ENCODE data around the gene LEFTY1. TPM values are rescaled to one million over a fixed set of nuclear protein-coding genes. Genes with fewer than 3 reads are reported as not detected.

LEFTY1 gene
- total and polyA plus RNA-seq, 9 of the 15 experiments (the other 6 are each of a cell fraction or from before 2014, with no cell fraction given), result 0.07 to 0.24 (median 0.17) TPM; not detected in 5

GRCh38 chr1:225926551-225927113 lies 37.7 kb upstream of the LEFTY1 start (continued):
- TF ChIP-seq PRDM10 (IDR thresholded peaks at IDR 0.05; ENCODE audit: partially characterized antibody) (peak; percentile 71), HNRNPLL (IDR thresholded peaks at IDR 0.05; ENCODE audit: low read depth, low read length, poor library complexity, severe bottlenecking) (no peak), RBM14 (IDR thresholded peaks at IDR 0.05; ENCODE audit: borderline replicate concordance, insufficient read depth, low read depth, low read length) (no peak), NFXL1 (CRISPR knock-in tag; IDR thresholded peaks at IDR 0.05) (peak; percentile 32; the same call in 1 of the 2 replicates), NR4A1 (CRISPR knock-in tag; IDR thresholded peaks at IDR 0.05) (no peak), NR4A1 (tag; IDR thresholded peaks at IDR 0.05) (peak; percentile 63; the same call in 1 of the 2 replicates), ZBTB7A (IDR thresholded peaks at IDR 0.05; ENCODE audit: borderline replicate concordance, control insufficient read depth, low read depth, low read length) (0 out of 2 replicates have a peak, but pooled peaks have one; percentile 4), ZNF395 (CRISPR knock-in tag; IDR thresholded peaks at IDR 0.05) (peak; percentile 38), ZBTB11 (CRISPR knock-in tag; IDR thresholded peaks at IDR 0.05) (0 out of 6 replicates have a peak, but pooled peaks of 1 of the 3 experiments have one; percentile 38), ZNF592 (IDR thresholded peaks at IDR 0.05) (peak; percentile 93), SMAD4 (CRISPR knock-in tag; conservative IDR thresholded peaks at IDR 0.05) (peak; percentile 80)

Data from K562 (cell line).